Neural crest cell (in vitro differentiated cells): ENCODE measurements around the gene IQCN. TPM values are rescaled to one million over a fixed set of nuclear protein-coding genes. Genes with fewer than 3 reads are reported as not detected.

Experiments
- DNase-seq: peaks from one replicate; pipeline ENCODE4 v3.0.0; 2021; ENCODE audit warnings: low read depth, mixed read lengths, low spot score
- H3K27ac Mint-ChIP-seq: one replicate; pipeline ENCODE4 v1.8.0; 2021; ENCODE audit warnings: mild to moderate bottlenecking, mixed read lengths; ENCODE audit not compliant: unreplicated experiment
- H3K27me3 Mint-ChIP-seq: 2 replicates; pipeline ENCODE4 v1.8.0; 2021; ENCODE audit warnings: low read depth, mild to moderate bottlenecking, mixed read lengths
- H3K36me3 Mint-ChIP-seq: 2 replicates; pipeline ENCODE4 v1.8.0; 2021; ENCODE audit warnings: low read depth, mild to moderate bottlenecking, mixed read lengths
- H3K4me1 Mint-ChIP-seq: 2 replicates; pipeline ENCODE4 v1.8.0; 2021; ENCODE audit warnings: mixed read lengths
- H3K4me3 Mint-ChIP-seq: one replicate; pipeline ENCODE4 v1.8.0; 2021; ENCODE audit warnings: mild to moderate bottlenecking, mixed read lengths
- H3K9me3 Mint-ChIP-seq: 2 replicates; pipeline ENCODE4 v1.8.0; 2021; ENCODE audit warnings: mixed read lengths
- CTCF ChIP-seq: fragments of 200-600 bp; sonication (generic); conservative IDR thresholded peaks from 2 replicates; pipeline ENCODE4 v1.5.0; 2021; ENCODE audit warnings: antibody characterized with exemption, mild to moderate bottlenecking
- total RNA-seq: library from RNA; stranded (reverse); gene quantifications from 2 replicates; pipeline ENCODE4 v1.2.1, GENCODE V29; 2021

Gene IQCN
- total RNA-seq, 1 donor from 2014 or later: 2.2 TPM

GRCh38 chr19:18289471-18290301 lies 15.4 kb upstream of the IQCN start:
- H3K4me3 Mint-ChIP-seq: peak overlapping the region; percentile 74
- TF ChIP-seq CTCF: no peak
- peaks cover 38% of the 10 kb centered on the region for H3K4me1 Mint-ChIP-seq
- peaks cover 3% of the 10 kb centered on the region for H3K27me3 Mint-ChIP-seq
- no peak for DNase-seq
- no peaks in the 10 kb centered on the region for H3K36me3 Mint-ChIP-seq
- no peaks in the 10 kb centered on the region for H3K9me3 Mint-ChIP-seq
- no peak overlapping the region for H3K27ac Mint-ChIP-seq

- no peaks in the 10 kb centered on the region for H3K9me3 Mint-ChIP-seq
- no peak for TF ChIP-seq CTCF
- no peak overlapping the region for H3K27ac Mint-ChIP-seq
- H3K36me3 Mint-ChIP-seq: no peaks in the 10 kb centered on the region
- H3K4me3 Mint-ChIP-seq: peak overlapping the region; percentile 44
- peaks cover 3% of the 10 kb centered on the region for H3K27me3 Mint-ChIP-seq
- DNase-seq: no peak
- H3K4me1 Mint-ChIP-seq: peaks cover 32% of the 10 kb centered on the region
Measured at GRCh38 chr19:18287836-18288772, 13.9 kb upstream of the IQCN start.

- Mint-ChIP-seq H3K4me3 (peak overlapping the region; percentile 54), H3K27me3 (peaks cover 3% of the 10 kb centered on the region), H3K9me3 (no peaks in the 10 kb centered on the region), H3K4me1 (peaks cover 38% of the 10 kb centered on the region), H3K27ac (no peak overlapping the region), H3K36me3 (no peaks in the 10 kb centered on the region)
- no peak for DNase-seq
- no peak for TF ChIP-seq CTCF
Measured at GRCh38 chr19:18286973-18287635, 12.9 kb upstream of the IQCN start.

GRCh38 chr19:18284712-18285360 lies 10.6 kb upstream of the IQCN start:
- Mint-ChIP-seq H3K9me3 (no peaks in the 10 kb centered on the region), H3K27ac (no peak overlapping the region), H3K4me3 (peak overlapping the region; percentile 61), H3K27me3 (peaks cover 5% of the 10 kb centered on the region), H3K36me3 (peaks cover under 1% of the 10 kb centered on the region), H3K4me1 (peaks cover 29% of the 10 kb centered on the region)
- DNase-seq: no peak
- no peak for TF ChIP-seq CTCF

GRCh38 chr19:18283338-18283737 lies 9.1 kb upstream of the IQCN start:
- Mint-ChIP-seq H3K4me3 (peak overlapping the region; percentile 23), H3K27ac (peak overlapping the region; percentile 50), H3K27me3 (peaks cover 10% of the 10 kb centered on the region), H3K4me1 (peaks cover 40% of the 10 kb centered on the region), H3K36me3 (peaks cover 8% of the 10 kb centered on the region), H3K9me3 (no peaks in the 10 kb centered on the region)
- no peak for TF ChIP-seq CTCF
- DNase-seq: no peak
